ENCODE data around the gene HSPA8. TPM values are rescaled to one million over a fixed set of nuclear protein-coding genes. Genes with fewer than 3 reads are reported as not detected.

Gene HSPA8
- total RNA-seq, 1 donor from 2014 or later: 1,278 TPM

DNA sequence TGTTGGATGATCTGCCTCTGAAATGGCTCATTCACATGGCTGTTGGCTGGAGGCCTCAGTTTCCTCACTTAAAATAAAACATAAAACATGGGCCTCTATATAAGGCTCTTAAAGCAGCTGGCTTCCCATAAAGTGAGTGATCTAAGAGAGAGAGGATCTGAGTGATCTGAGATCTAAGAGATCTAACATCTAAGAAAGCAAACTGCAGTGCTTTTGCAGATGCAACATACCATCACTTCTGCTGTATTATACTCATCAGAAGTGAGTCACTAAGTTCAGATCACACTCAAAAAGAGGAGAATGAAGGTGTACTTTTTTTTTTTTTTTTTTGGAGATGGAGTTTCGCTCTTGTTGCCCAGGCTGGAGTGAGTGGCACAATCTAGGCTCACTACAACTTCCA lies 18.1 kb upstream of the HSPA8 start:
- DNase-seq (no peak), ATAC-seq (ENCODE audit: low read depth) (no peak)
- CTCF ChIA-PET: no interaction called here
- no peaks in the 10 kb centered on the region for H3K36me3 Mint-ChIP-seq (ENCODE audit: low read depth)
- TF ChIP-seq, protein P1, sequence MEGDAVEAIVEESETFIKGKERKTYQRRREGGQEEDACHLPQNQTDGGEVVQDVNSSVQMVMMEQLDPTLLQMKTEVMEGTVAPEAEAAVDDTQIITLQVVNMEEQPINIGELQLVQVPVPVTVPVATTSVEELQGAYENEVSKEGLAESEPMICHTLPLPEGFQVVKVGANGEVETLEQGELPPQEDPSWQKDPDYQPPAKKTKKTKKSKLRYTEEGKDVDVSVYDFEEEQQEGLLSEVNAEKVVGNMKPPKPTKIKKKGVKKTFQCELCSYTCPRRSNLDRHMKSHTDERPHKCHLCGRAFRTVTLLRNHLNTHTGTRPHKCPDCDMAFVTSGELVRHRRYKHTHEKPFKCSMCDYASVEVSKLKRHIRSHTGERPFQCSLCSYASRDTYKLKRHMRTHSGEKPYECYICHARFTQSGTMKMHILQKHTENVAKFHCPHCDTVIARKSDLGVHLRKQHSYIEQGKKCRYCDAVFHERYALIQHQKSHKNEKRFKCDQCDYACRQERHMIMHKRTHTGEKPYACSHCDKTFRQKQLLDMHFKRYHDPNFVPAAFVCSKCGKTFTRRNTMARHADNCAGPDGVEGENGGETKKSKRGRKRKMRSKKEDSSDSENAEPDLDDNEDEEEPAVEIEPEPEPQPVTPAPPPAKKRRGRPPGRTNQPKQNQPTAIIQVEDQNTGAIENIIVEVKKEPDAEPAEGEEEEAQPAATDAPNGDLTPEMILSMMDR (IDR thresholded peaks at IDR 0.05): no peak
- intact Hi-C loops (cut with micrococcal nuclease): no loop called here
- no peaks in the 10 kb centered on the region for H3K27me3 Mint-ChIP-seq
- H3K27ac Mint-ChIP-seq: no peak overlapping the region
- no peaks in the 10 kb centered on the region for H3K9me3 Mint-ChIP-seq
- no peaks in the 10 kb centered on the region for H3K4me1 Mint-ChIP-seq
- POLR2A ChIA-PET: no interaction called here
- no peak overlapping the region for H3K4me3 Mint-ChIP-seq

DNA sequence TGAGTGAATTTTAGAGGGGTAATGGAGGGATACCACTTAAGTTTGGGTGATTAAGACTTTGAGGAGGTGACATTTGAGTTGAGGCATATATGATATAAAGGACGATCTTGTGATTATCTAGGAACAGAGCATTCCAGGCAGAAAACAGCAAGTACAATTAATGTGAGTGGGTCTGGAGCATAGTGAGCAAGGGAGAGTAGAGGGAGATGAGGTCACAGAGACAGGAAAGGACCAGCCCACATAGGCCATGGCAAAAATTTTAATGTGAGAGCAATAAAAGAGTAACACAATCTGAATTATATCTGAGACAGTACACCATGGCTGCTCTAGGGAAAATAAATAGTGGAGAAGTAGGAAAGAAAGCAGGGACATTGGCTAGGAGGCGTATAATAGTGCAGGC lies 14.5 kb upstream of the HSPA8 start:
- no peaks in the 10 kb centered on the region for H3K9me3 Mint-ChIP-seq
- no peaks in the 10 kb centered on the region for H3K27me3 Mint-ChIP-seq
- TF ChIP-seq, protein P1 (IDR thresholded peaks at IDR 0.05): no peak
- ATAC-seq (ENCODE audit: low read depth) (no peak), DNase-seq (no peak)
- intact Hi-C loops (cut with micrococcal nuclease): no loop called here
- ChIA-PET POLR2A (no interaction called here), CTCF (no interaction called here)
- H3K4me3 Mint-ChIP-seq: no peak overlapping the region
- H3K36me3 Mint-ChIP-seq (ENCODE audit: low read depth): peaks cover 4% of the 10 kb centered on the region
- H3K27ac Mint-ChIP-seq: no peak overlapping the region
- H3K4me1 Mint-ChIP-seq: peaks cover 13% of the 10 kb centered on the region

DNA sequence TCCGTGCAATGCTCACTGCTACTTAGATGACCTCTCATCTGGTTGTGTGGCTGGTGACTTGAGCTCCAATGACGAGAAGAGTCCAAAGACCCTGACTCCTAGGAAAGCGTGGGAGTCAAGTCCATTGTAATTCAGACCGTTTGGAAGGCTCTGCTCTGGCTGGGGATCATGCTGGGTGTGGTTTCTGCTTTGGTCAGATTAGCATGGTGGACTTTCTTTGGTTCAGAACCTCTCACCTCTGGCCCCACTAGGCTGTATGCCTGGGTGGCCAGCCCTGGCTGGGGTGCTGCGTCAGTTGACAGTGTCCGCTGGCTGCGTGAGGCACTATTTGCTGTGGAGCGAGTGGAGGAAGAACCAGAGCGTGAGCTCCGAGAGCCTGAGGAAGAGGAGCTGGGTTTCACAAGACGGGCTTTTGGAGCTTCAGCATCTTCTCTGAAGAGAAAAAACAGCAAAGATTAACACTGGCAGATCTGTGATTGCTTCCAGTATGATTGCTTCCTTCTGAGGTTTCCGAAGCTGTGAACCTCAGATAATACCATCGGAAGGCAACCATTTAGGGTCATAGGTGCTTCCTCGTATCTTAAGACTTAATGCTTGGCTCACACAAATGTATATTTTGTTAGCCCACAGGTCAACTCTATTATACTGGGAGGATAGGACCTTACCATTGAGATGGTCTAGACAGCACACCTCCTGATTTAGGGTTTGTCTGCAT lies 11.6 kb upstream of the HSPA8 start:
- Mint-ChIP-seq H3K4me1 (peaks cover 42% of the 10 kb centered on the region), H3K27ac (no peak overlapping the region), H3K36me3 (ENCODE audit: low read depth) (peaks cover 4% of the 10 kb centered on the region), H3K27me3 (no peaks in the 10 kb centered on the region), H3K9me3 (no peaks in the 10 kb centered on the region), H3K4me3 (no peak overlapping the region)
- POLR2A ChIA-PET: interaction anchor here (0.6 kb wide), 1 partner anchor 11 kb away, joined by 3 read pairs; the partner anchor contains the start of gene HSPA8
- ATAC-seq (ENCODE audit: low read depth): no peak
- TF ChIP-seq, protein P1 (IDR thresholded peaks at IDR 0.05): no peak
- intact Hi-C loops (cut with micrococcal nuclease): no loop called here
- CTCF ChIA-PET: interaction anchor here (2.6 kb wide), 1 partner anchor 19 kb away, joined by 8 read pairs; no protein-coding TSS in a partner anchor
- DNase-seq: no peak

DNA sequence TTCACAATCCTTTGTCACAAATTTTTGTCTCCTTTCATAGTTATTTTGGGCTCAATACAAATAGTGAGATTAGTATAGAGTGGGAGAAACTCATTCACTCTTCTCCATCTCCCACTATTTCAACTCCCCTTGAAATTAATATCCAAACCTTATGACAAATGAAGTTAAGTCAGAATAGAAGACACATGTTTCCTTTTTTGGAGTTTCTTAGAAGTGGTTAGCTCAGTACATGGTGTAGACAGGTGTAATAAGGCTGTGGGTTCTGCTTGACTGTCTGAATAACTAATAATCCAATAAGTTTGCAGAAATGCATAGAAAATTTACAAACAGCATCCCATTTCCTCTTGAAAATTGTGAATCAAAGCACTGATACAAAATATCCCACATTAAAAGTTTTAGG lies 10.8 kb upstream of the HSPA8 start:
- Mint-ChIP-seq H3K4me1 (peaks cover 46% of the 10 kb centered on the region), H3K9me3 (no peaks in the 10 kb centered on the region), H3K36me3 (ENCODE audit: low read depth) (peaks cover 4% of the 10 kb centered on the region), H3K27me3 (no peaks in the 10 kb centered on the region), H3K4me3 (no peak overlapping the region), H3K27ac (no peak overlapping the region)
- TF ChIP-seq, protein P1 (IDR thresholded peaks at IDR 0.05): no peak
- ATAC-seq (ENCODE audit: low read depth): no peak
- no peak for DNase-seq
- intact Hi-C loops (cut with micrococcal nuclease): no loop called here
- ChIA-PET POLR2A (interaction anchor here (3.5 kb wide), 1 partner anchor 10 kb away, joined by 30 read pairs; the partner anchor contains the start of gene HSPA8), CTCF (interaction anchor here (2.6 kb wide), 1 partner anchor 19 kb away, joined by 8 read pairs; no protein-coding TSS in a partner anchor)

DNA sequence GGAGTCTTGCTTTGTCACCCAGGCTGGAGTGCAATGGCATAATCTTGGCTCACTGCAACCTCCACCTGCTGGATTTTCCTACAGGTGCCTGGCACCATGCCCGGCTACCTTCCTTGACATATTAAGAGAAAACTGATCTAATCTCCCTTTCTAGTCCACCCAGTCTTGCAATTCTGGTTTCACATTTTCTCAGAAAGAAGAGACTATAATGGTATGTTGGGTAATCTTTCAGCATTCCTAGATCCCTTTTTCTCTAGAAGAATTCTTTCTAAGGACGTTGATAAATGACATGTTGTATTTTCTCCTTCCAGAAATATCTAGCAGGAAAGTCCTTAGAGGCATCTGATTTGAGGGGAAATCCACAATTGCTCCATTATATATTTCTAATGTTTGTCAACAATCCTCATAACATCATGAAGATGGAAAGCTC lies 10.4 kb upstream of the HSPA8 start:
- no peak overlapping the region for H3K4me3 Mint-ChIP-seq
- no peaks in the 10 kb centered on the region for H3K9me3 Mint-ChIP-seq
- no peak for ATAC-seq (ENCODE audit: low read depth)
- peaks cover 4% of the 10 kb centered on the region for H3K36me3 Mint-ChIP-seq (ENCODE audit: low read depth)
- TF ChIP-seq, protein P1 (IDR thresholded peaks at IDR 0.05): no peak
- DNase-seq: no peak
- intact Hi-C loops (cut with micrococcal nuclease): no loop called here
- H3K4me1 Mint-ChIP-seq: peaks cover 48% of the 10 kb centered on the region
- H3K27me3 Mint-ChIP-seq: no peaks in the 10 kb centered on the region
- ChIA-PET CTCF (interaction anchor here (2.6 kb wide), 1 partner anchor 18 kb away, joined by 8 read pairs; no protein-coding TSS in a partner anchor), POLR2A (interaction anchor here (3.5 kb wide), 1 partner anchor 10 kb away, joined by 30 read pairs; the partner anchor contains the start of gene HSPA8)
- H3K27ac Mint-ChIP-seq: no peak overlapping the region
